Suprapubic skin (tissue), 4 donors: Measurements from ENCODE around the gene DNMBP. TPM values are rescaled to one million over a fixed set of nuclear protein-coding genes. Genes with fewer than 3 reads are reported as not detected.

Experiments used
- DNase-seq, 2 donors: peaks; one replicate each; pipeline ENCODE4 v3.0.0-alpha.2; 2019; ENCODE audit warnings: low spot score in 2 of 2
- H3K27ac ChIP-seq: fragments of 200-600 bp; sonication (generic); one replicate; pipeline ENCODE4 v1.5.1; 2019
- H3K27me3 ChIP-seq: fragments of 200-600 bp; sonication (generic); one replicate; pipeline ENCODE4 v1.5.1; 2019
- H3K36me3 ChIP-seq: fragments of 200-600 bp; sonication (generic); one replicate; pipeline ENCODE4 v1.5.1; 2019
- H3K4me1 ChIP-seq: fragments of 200-600 bp; sonication (generic); one replicate; pipeline ENCODE4 v1.5.1; 2019
- H3K4me3 ChIP-seq: fragments of 200-600 bp; sonication (generic); one replicate; pipeline ENCODE4 v1.5.1; 2019; ENCODE audit warnings: mild to moderate bottlenecking
- H3K9me3 ChIP-seq: fragments of 200-600 bp; sonication (generic); one replicate; pipeline ENCODE4 v1.5.1; 2019
- CTCF ChIP-seq, 2 donors: fragments of 200-600 bp in 1 of 2; fragments of 450-650 bp in 1 of 2; sonication (generic) in 1 of 2; IDR thresholded peaks; one replicate each; pipeline ENCODE4 v1.5.1; 2016 to 2019; ENCODE audit warnings: antibody characterized with exemption in 2 of 2, mild to moderate bottlenecking in 1 of 2, moderate library complexity in 1 of 2
- EP300 ChIP-seq: sonication (generic); formaldehyde crosslinking; IDR thresholded peaks from one replicate; pipeline ENCODE4 v1.6.1; 2017; ENCODE audit warnings: antibody characterized with exemption
- POLR2A ChIP-seq, 2 donors: fragments of 450-650 bp; IDR thresholded peaks; one replicate each; pipeline ENCODE4 v1.6.1; 2017; ENCODE audit warnings: antibody characterized with exemption in 2 of 2, mild to moderate bottlenecking in 2 of 2, moderate library complexity in 2 of 2
- POLR2AphosphoS5 ChIP-seq, 3 donors: sonication (generic); formaldehyde crosslinking; IDR thresholded peaks; one replicate each; pipeline ENCODE4 v1.6.1; 2017; ENCODE audit warnings: antibody characterized with exemption in 3 of 3
- WGBS: methylation state at CpG from one replicate; pipeline ENCODE4 v1.1.5; 2018; 5-methylcytosine and 5-hydroxymethylcytosine counted together
- total RNA-seq, 4 donors: library from RNA; depleted of rRNA; stranded (reverse); fragments of >200 nt; gene quantifications; one replicate each; pipeline ENCODE4 v1.1.0, GENCODE V29; 2016

The DNMBP gene
- total RNA-seq, 4 donors from 2014 or later = 43.4 to 89.6 (median 52.3) TPM

DNA sequence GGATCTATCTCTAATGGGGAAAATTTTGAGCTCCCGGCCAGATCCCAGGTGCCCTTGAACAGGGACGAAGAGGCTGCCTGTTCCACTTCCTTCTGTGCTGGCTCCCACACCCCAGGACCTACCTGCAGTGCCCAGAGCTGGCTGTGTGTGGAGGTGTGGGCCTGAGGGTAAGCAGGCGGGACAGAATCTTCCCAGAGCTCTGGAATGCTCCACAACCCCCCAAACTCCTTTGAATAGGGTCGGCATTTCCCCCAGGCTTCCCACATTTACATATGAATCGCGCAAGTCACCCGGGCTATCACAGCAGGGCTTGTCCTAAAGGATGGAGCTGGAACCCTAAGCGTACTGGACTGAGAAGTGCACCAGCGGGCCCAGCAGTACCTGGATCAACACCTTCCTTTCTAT, 95.9 kb downstream of the DNMBP start:
- TF ChIP-seq CTCF (IDR thresholded peaks at IDR 0.05) = no peak
- TF ChIP-seq POLR2A (IDR thresholded peaks at IDR 0.05) = no peak
- TF ChIP-seq EP300 = no peak
- no peak for TF ChIP-seq POLR2AphosphoS5 (IDR thresholded peaks at IDR 0.05)
- 67% methylated on average over 9 of the region's 9 CpGs for WGBS
- Histone ChIP-seq H3K4me3 (no peak overlapping the region), H3K27ac (no peak overlapping the region), H3K36me3 (peaks cover 7% of the 10 kb centered on the region), H3K27me3 (no peaks in the 10 kb centered on the region), H3K9me3 (no peaks in the 10 kb centered on the region), H3K4me1 (peaks cover 50% of the 10 kb centered on the region)
- no peak for DNase-seq

DNA sequence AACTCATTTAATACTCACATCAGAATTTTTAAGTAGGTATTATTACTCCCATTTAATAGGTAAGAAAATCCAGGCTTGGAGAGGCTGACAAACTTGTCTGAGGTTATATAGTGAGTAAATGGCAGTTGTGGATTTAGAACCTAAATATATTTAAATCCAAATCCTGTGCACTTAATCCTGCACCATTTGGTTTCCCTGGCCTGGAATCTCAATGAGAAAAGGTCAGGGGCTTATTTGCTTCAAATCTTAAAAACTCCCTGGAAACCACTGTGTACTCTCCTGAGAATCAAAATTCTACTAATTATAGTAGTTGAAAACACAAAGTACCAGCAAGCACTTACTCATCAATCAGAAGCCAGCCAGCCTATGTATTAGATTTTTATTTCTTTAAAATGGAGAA, 97.7 kb downstream of the DNMBP start:
- Histone ChIP-seq H3K4me1 (peaks cover 35% of the 10 kb centered on the region), H3K4me3 (no peak overlapping the region), H3K9me3 (no peaks in the 10 kb centered on the region), H3K27me3 (no peaks in the 10 kb centered on the region), H3K36me3 (peaks cover 25% of the 10 kb centered on the region), H3K27ac (no peak overlapping the region)
- DNase-seq = no peak
- TF ChIP-seq POLR2A (IDR thresholded peaks at IDR 0.05) (no peak), POLR2AphosphoS5 (IDR thresholded peaks at IDR 0.05) (no peak), EP300 (no peak), CTCF (IDR thresholded peaks at IDR 0.05) (no peak)

DNA sequence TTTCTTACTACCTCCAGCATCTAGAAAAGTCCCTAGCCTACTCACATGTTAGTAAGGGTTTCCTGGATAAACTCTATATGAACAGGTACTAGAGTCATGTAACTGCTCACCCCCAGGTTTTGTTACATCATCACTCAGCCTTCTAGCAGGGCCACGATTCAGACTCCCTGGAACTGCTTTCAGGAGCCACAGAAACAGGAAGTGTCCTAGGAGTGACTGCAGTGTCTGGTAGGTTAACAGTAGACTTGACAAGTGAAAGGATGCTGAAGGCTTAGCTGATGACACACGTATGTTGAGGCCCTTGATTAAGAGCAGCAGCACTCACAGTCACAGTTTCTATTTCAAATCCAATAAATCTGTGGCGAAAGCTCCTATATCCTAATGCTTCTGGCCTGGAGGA, 101.2 kb downstream of the DNMBP start:
- no peak overlapping the region for H3K27ac ChIP-seq
- WGBS = 87% methylated on average over 3 of the region's 3 CpGs
- peaks cover 53% of the 10 kb centered on the region for H3K36me3 ChIP-seq
- DNase-seq = no peak
- no peak overlapping the region for H3K4me3 ChIP-seq
- no peaks in the 10 kb centered on the region for H3K27me3 ChIP-seq
- H3K9me3 ChIP-seq = no peaks in the 10 kb centered on the region
- H3K4me1 ChIP-seq = peaks cover 31% of the 10 kb centered on the region
- TF ChIP-seq POLR2A (IDR thresholded peaks at IDR 0.05) (no peak), CTCF (IDR thresholded peaks at IDR 0.05) (no peak), EP300 (no peak), POLR2AphosphoS5 (IDR thresholded peaks at IDR 0.05) (no peak)

DNA sequence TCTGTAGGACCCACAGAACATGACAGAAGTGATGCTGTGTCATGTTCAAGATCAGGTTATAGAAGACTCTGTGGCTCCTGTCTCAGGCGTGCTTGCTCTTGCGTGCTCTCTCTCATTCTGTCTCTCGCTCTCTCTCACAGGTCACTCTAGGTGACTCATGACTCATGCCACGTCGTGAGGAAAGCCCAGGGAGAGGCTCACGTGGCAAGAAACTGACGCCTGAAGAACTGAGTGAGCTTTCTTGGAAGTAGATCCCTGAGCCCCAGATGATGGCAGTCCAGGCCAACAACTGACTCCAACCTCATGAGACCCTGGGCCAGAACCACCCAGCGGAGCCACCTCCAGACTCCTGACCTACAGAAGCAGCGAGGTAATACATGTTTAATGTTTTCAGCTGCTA, 103.3 kb downstream of the DNMBP start:
- no peak overlapping the region for H3K27ac ChIP-seq

GRCh38 chr10:99905971-99906370, 103.8 kb downstream of the DNMBP start:
- no peaks in the 10 kb centered on the region for H3K9me3 ChIP-seq
- no peaks in the 10 kb centered on the region for H3K27me3 ChIP-seq
- no peak overlapping the region for H3K27ac ChIP-seq
- peaks cover 9% of the 10 kb centered on the region for H3K4me1 ChIP-seq
- 83% methylated on average over 3 of the region's 3 CpGs for WGBS
- no peak for DNase-seq
- H3K4me3 ChIP-seq = no peak overlapping the region
- H3K36me3 ChIP-seq = peaks cover 66% of the 10 kb centered on the region
- TF ChIP-seq POLR2AphosphoS5 (IDR thresholded peaks at IDR 0.05) (no peak), EP300 (no peak), CTCF (IDR thresholded peaks at IDR 0.05) (no peak), POLR2A (IDR thresholded peaks at IDR 0.05) (no peak)

More for the DNA sequence above, 103.3 kb downstream of the DNMBP start:
- 54% methylated on average over 9 of the region's 9 CpGs for WGBS
- Histone ChIP-seq H3K36me3 (peaks cover 64% of the 10 kb centered on the region), H3K27me3 (no peaks in the 10 kb centered on the region), H3K9me3 (no peaks in the 10 kb centered on the region), H3K4me3 (no peak overlapping the region), H3K4me1 (peaks cover 11% of the 10 kb centered on the region)
- DNase-seq = no peak
- TF ChIP-seq POLR2AphosphoS5 (IDR thresholded peaks at IDR 0.05) = no peak
- no peak for TF ChIP-seq POLR2A (IDR thresholded peaks at IDR 0.05)
- no peak for TF ChIP-seq CTCF (IDR thresholded peaks at IDR 0.05)
- no peak for TF ChIP-seq EP300
